Stimulated activated CD8-positive, alpha-beta memory T cell treated with anti-CD3 and anti-CD28 coated beads, Interleukin-4, amount 100 ng/mL, for 1 hour (primary cell): ENCODE data around the gene COIL.
A peak's percentile ranks its signal among the peaks of the same experiment; 100 is the strongest.

Experiments
- DNase-seq, 2 donors: peaks; one replicate each; pipeline ENCODE4 v3.0.0-alpha.2; 2020; ENCODE audit warnings: low read depth in 2 of 2, low spot score in 1 of 2

The COIL gene

DNA sequence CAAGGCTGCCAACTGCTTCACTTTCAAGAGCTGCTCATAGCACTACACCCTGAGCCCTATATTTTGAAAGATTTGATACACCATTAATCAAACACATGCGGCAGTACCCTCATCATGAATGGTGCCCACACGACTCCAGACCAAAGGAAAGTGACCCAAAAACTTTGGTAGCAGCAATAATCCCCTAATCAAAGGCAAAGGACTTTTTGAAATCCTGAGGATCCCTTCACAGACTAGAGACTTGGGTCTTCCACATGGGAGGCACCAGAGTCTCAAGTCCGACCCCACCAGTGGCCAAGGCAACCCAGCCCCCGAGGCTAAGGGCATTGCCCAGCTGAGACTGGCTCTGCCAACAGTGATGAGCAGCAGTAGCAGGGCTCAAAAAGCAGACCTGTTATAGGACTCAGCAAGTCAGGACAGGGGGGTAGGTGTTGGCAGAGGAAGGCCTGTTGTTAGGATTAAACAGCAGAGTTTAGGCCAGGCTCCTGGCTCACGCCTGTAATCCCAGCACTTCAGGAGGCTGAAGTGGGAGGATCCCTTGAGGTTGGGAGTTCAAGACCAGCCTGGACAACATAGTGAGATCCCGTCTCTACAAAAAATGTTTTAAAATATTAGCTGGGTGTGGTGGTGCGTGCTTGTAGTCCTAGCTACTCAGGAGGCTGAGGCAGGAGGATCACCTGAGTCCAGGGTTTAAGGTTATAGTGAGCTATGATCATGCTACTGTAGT lies 50.2 kb downstream of the COIL start:
- no peak for DNase-seq

DNA sequence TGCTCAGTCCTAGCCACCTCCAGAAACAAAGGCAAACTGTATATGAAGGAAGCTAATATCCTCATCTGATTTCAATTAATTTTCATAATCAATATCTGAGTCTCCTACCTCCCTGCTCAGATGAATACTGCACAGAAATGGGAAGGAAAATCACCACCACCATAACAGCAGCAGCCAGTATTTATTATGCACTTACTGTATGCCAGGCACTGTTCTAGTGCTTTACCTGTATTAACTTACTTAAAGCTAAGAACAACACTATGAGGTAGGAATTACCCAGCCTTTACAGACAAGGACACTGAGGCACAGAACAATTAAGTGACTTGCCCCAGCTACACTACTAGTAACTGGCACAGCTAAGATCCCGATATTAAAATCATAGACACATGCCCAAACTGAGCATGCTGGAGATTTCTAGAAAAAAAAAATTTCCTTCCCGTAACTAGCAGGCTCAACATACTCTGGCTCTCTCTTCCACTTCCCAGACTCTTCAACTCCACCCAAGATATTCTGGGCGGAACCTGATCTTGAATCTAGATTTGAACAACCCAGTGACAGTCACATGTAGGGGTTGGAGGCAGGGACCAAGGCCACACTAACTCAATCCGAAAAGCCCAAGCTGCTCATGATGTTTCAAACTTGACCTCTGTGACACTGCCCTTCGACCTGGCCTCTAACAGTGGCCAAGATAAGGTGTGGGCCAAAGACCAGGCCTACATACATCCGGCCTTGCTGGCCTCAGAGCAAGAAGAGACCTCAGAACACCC lies 50.9 kb downstream of the COIL start:
- no peak for DNase-seq

DNA sequence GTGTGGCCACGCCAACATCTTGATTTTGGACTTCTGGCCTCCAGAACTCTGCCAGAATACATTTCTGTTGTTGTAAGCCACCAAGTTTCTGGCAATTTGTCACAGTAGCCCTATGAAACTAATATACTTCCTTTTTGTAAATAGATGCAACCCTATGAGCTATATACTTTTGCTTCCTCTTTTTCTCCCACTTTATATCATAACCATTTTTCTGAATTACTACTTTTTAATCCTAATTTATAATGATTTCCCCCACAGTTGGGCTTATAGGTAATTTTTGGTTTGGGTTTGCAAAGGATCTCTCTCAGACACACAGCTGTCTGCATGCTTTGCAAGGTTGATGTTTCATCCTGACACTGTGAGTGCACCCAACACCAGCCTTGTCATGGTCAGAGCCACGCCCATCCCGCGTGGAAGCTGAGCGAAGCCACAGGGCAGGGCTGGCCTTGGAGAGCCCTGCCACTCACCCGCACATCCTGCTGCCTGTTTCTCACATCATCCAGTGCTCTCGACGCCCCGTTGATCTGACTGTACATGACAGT lies 52.8 kb downstream of the COIL start:
- DNase-seq: no peak

DNA sequence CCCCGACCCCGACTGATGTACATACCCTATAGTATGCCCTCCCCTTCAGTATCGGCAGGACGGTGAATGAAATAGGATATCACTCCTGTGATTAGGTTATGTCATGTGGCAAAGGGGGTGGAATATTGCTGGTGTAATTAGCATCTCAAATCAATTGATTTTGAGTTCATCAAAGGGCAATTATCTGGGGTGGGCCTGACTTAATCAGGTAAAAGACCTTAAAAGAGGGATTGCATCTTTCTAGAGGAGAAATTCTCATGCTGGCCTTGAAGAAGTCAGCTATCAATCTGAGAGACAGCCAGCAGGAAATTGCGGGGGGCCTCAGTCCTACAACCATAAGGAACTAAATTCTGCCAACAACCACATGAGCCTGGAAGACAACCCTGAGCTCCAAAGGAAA lies 57.3 kb downstream of the COIL start:
- DNase-seq: no peak

DNA sequence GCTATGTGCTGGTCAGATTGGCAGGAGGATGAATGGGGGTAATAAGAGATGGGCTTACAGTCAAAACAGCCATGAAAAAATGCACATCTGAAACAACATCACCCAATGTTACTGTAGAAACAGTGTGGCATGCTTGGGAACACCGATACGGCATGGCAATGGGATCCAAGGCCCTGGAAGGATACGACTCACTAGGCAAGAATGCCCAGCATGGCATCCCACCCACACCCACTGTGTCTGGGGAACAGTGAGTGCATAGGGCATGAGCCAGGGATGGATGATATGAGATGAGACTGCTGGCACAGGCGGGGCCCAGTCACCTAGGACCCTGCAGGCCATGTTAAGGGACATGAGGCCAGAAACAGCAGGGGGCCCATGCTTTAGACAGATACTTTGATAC lies 58.5 kb downstream of the COIL start:
- DNase-seq: no peak

DNA sequence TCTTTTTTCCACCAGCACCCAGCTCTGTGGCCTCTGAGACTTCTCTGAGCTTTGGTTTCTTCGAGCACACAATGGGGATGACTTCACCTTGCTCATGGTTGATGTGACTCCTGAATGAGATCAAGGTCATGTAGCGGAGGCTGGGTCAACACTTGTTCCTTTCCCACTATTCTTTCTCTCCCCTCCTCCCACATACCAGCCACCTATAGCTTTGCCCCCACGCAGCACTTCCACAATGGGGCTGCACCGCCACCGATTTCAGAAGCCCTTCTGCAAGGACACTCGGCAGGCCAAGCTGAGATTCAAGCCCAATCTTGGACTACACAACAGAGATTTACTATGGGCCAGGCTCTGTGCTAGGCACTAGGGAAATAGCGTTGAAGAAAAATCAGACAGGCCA lies 61.4 kb downstream of the COIL start:
- DNase-seq: no peak

DNA sequence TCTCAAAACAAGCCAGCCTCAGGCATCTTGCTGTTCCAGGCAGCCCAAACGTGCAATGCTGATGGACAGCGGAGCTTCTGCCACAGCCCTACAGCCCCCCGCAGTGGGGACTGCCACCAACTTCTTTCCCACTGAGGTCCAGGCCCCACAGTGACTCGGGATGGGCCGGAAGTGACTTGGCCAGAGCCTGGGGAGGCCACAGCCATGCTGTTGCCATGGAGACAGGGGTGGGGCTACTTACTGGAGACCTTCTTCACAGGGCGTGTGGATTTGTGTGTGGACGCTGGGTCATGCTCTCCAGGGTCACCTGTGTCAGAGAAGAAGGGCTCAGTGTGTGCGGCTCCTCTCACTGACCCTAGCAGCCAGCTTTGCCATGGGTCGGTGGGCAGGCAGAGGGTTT lies 62.0 kb downstream of the COIL start:
- DNase-seq: no peak

DNA sequence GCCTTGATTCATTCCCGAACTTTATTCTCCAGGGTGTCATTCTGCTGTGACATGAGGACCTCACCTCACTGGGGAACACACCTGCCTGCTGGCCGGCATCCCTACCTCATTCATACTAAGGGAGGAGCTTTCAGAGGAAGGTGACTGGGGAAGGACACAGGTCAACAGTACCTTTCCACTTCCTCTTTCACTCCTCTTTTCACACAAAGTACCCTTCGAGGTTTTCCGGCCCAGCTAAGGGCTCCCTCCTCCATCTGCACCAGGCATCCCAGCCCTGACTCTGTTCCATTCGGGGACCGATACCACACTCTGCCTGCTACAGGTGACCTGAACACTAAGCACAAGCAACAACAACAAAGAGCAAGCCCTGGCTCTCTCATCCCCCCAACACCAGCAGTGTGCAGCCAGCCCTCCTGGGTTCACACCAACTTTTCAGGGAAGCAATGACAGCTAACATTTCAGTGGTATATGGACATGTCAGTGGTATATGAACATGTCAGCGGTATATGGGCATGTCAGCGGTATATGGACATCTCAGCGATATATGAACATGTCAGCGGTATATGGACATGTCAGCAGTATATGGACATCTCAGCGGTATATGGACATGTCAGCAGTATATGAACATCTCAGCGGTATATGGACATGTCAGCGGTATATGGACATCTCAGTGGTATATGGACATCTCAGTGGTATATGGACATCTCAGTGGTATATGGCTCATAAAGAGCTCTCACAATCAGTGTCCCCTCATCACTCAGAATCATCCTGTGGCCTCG lies 63.0 kb downstream of the COIL start:
- no peak for DNase-seq

DNA sequence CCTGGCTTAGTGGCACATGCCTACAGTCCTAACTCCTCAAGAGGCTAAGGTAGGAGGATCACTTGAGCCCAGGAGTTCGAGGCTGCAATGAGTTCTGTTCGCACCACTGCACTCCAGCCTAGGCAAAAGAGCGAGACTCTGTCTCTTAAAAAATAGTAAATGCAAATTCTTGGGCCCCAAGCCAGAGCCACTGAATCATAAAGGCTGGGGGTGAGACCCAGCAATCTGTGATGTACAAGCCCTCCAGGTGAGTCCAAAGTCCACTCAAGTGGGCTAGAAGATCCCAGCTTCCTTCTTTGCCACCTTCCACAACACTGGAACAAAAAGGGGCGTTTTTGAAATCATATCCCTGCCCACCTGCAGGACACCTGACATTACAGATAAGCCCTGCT lies 63.9 kb downstream of the COIL start:
- no peak for DNase-seq

DNA sequence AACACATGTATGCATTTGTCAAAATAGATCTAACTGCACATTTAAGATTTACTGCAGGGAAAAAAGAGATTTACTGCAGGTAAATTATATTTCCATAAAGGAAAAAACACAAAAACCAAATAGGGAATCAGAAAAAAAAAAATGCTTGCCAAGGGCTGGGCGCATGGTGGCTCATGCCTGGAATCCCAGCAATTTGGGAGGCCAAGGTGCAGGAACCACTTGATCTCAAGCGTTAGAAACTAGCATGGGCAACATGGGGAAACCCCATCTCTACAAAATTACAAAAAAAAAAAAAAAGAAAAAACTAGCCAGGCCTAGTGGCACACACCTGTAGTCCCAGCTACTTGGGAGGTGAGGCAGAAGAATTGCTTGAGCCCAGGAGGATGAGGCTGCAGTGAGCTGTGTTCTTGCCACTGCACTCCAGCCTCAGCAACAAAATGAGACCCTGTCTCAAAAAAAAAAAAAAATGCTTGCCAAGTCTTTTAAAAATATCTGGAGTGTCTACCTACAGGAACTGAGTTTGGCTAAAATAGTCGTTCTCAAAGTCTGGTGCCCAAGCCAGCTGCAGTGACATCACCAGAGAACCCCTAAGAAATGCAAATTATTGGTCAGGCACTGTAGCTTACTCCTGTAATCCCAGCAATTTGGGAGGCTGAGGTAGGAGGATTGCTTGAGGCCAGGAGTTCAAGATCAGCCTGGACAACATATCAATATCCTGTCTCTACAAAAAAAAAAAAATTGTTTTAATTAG lies 64.5 kb downstream of the COIL start:
- no peak for DNase-seq

DNA sequence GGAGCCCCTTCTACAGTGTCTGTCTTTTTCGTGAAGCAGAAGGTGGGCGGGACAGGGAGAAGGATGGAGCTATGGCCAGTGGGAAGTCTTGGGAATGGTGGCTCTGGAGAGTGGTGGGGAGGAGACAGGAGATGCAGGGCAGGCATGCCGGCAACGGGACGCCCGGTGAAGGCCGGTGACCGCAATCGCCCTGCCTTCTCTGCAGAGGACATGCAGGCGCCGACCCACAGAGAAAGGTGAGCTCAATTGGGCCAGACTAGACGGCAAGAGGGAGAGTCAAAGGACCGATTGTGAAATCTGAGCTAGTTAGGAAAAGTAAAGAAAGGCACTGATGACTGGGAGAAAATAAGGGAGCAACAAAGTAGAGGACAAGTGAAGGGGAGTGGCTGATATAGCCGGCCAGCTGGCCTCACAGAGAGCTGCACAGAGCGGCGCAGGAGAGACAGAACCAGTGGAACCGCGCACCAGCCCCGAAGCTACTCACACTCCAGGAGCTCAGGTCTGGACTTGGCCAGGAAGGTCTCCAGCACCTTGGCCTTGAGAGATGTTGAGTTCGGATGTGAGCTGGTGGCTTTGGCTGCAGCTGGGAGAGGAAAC lies 65.9 kb downstream of the COIL start:
- no peak for DNase-seq

DNA sequence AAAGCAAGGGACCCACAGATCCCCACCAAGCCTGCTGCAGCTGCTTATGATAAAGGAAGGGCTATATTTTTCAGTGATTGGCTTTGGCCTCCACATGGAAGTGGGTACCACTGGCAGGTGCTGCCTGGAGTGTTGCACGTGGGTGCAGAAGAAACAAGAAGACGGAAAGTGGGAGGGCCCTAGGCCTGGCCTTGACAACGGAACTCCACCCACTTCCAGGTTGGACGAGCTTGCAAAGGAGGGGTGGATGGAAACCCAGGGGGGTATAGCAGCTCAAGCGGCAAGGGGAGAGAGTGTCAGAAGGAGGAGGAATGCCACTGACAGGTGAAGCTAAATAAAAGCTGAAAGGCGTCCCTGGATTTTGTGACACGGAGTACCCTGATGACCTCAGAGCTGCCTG lies 67.3 kb downstream of the COIL start:
- no peak for DNase-seq

DNA sequence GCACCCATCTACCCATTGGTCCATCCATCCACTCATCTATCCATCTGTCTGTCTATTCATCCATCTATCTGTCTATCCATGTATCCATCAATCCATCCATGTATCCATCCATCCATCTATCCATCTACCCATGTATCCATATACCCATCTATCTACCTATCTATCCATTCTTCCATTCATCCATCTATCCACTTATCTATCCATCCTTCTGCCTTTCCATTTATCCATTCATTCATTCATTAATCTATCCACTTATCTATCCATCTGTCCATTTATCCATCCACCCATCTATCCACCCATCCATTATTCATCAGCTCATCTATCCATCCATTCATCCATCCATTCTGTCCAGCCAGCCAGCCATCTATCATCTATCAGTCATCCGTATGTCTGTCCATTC lies 68.5 kb downstream of the COIL start:
- no peak for DNase-seq

DNA sequence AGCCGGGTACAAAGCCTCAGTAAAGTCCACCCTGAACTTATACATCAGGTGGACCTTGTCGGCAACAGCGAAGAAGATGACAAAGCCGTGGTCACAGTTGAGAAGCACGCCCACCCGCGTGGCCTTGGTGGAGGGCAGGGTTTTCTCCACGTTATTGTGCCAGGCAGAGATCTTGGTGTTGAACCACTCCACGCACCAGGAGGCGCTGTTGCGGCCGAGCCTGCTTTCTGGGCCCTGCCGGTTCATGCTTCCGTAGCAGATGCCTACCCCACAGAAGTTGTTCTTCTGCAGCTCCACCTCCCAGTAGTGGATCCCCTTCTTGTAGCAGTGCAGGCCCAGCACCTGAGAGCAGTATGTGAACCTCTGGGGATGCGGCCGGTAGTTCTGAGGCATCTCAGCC lies 69.1 kb downstream of the COIL start:
- DNase-seq: peak in 1 of 2 donors; percentile 16

DNA sequence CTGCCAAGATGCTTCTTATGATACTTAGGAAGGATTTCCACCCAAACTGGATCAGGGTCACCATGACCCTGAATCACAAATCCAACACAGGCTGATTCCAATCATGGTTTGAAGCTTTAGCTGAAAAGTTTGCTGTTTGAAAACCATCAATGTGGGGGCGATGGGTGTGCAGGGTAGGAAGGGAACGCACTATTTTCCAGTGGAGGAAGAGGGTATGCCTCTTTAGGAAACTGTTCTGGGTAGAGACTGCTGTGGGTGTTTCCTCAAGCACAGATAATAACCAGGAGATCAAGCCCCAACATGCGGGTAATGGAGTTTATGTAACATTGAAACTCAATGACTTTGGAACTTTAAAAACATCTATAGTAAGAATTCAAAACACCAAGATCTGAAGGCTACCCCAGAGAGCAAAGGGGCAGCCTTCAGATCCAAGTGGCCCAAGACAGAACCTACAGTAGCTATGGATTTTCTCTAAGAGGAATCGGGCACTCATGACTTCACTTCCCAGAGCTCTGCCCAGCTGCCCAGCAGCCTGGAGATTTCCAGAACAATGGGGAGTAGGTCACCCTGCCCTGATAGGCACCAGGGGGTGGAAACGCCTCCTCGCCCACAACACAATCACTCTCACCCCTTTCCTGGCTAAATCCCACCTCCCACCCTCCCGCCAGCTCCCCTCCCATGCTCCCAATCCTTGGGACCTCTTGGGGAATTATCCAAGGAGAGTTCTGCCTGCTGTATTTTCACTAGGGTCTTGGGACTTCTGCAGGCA lies 69.8 kb downstream of the COIL start:
- no peak for DNase-seq

DNA sequence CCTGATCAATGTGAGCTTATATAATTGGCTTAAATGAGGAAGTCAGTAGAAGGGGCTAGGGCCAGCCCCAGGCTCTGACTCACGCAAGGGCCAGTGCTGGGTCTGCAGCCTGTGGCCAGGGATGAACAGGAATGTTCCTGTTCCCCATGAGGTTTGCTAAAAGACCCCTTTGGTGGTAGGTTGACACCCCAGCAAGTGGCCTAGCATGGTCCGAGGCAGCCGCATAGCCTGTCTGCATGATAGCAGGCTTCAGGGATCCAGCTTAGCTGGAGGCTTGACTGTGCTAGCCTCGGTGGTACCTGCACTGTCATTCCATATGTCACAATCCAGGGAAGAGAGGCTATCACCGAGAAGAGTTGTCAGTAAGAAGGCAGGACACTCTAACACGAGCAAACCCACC lies 70.5 kb downstream of the COIL start:
- DNase-seq: no peak
